SK-N-SH (cell line): ENCODE measurements around the gene MIPOL1.

Experiments
- CHD2 ChIP-seq: fragments of 150-350 bp; IDR thresholded peaks from 2 replicates; pipeline ENCODE4 v1.6.1; 2018; ENCODE audit warnings: low read length; ENCODE audit not compliant: partially characterized antibody
- EZH2phosphoT487 ChIP-seq: fragments of 200-600 bp; sonication (generic); IDR thresholded peaks from 2 replicates; pipeline ENCODE4 v1.6.1; 2017; ENCODE audit warnings: low read depth, mixed run types, mild to moderate bottlenecking, antibody characterized with exemption, moderate library complexity, borderline replicate concordance
- JUND ChIP-seq: IDR thresholded peaks from 2 replicates; pipeline ENCODE4 v1.4.0; 2012
- POLR2AphosphoS5 ChIP-seq: IDR thresholded peaks from 2 replicates; pipeline ENCODE4 v1.6.1; 2012; ENCODE audit warnings: low read depth, low read length
- RCOR1 ChIP-seq: fragments of 150-350 bp; IDR thresholded peaks from 2 replicates; pipeline ENCODE4 v1.6.1; 2017; ENCODE audit warnings: antibody characterized with exemption, low read length
- TAF1 ChIP-seq: IDR thresholded peaks from 2 replicates; pipeline ENCODE4 v1.6.1; 2012; ENCODE audit warnings: low read depth, mild to moderate bottlenecking, low read length, moderate library complexity, borderline replicate concordance
- TCF12 ChIP-seq: IDR thresholded peaks from 2 replicates; pipeline ENCODE4 v1.4.0; 2012
- TEAD4 ChIP-seq: IDR thresholded peaks from 2 replicates; pipeline ENCODE4 v1.4.0; 2012; ENCODE audit warnings: mild to moderate bottlenecking, borderline replicate concordance; ENCODE audit not compliant: insufficient read depth
- YY1 ChIP-seq: IDR thresholded peaks from 2 replicates; pipeline ENCODE4 v1.4.0; 2012; ENCODE audit warnings: low read depth, mild to moderate bottlenecking
- TF ChIP-seq, protein P1 (sequence below): IDR thresholded peaks from 2 replicates; pipeline ENCODE4 v1.4.0; 2012; ENCODE audit warnings: low read depth
- TF ChIP-seq, protein P2 (sequence below): fragments of 200-600 bp; sonication (generic); IDR thresholded peaks from 2 replicates; pipeline ENCODE4 v1.6.1; 2017; ENCODE audit warnings: antibody characterized with exemption, mild to moderate bottlenecking, moderate library complexity
- TF ChIP-seq, protein P3 (sequence below): IDR thresholded peaks from 2 replicates; pipeline ENCODE4 v1.4.0; 2012; ENCODE audit warnings: low read depth, borderline replicate concordance
- TF ChIP-seq, protein P4 (sequence below): IDR thresholded peaks from 2 replicates; pipeline ENCODE4; 2012

DNA sequence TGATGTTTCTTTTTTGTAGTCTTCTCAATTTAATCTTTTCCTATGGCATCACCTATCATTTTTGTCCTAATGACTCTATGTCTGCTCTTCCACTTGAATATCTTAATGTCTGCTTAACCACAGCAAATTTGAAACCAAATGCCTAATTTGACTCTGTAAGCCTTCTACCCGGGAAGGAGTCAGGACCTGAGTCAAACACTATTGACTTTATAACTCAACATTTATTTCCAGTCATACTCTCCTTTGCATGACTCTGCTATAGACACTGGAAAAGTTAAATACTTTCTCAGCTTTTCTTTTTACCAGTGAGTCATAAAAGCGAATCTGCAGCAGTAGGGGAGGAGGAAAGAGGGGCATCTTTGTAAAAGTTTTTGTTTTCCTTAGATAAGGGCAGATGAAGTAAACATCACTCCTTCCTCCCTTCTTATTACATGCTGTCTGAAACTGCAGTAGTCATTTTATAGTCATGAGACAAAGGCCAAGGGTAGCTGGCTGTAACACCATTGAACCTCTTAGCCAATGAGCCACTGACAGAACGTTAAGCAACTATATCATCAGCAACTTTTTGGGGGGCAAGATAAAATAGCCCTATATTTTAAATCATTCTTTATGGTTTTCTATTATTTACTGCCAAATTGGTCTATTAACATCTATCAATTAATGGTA is 179.3 kb downstream of the MIPOL1 start:
- TF ChIP-seq RCOR1 (no peak), POLR2AphosphoS5 (no peak), TEAD4 (no peak), JUND (no peak), EZH2phosphoT487 (no peak), TAF1 (no peak), YY1 (no peak), TCF12 (no peak), CHD2 (no peak)
- TF ChIP-seq, protein P1, sequence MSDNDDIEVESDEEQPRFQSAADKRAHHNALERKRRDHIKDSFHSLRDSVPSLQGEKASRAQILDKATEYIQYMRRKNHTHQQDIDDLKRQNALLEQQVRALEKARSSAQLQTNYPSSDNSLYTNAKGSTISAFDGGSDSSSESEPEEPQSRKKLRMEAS: no peak
- TF ChIP-seq, protein P2, sequence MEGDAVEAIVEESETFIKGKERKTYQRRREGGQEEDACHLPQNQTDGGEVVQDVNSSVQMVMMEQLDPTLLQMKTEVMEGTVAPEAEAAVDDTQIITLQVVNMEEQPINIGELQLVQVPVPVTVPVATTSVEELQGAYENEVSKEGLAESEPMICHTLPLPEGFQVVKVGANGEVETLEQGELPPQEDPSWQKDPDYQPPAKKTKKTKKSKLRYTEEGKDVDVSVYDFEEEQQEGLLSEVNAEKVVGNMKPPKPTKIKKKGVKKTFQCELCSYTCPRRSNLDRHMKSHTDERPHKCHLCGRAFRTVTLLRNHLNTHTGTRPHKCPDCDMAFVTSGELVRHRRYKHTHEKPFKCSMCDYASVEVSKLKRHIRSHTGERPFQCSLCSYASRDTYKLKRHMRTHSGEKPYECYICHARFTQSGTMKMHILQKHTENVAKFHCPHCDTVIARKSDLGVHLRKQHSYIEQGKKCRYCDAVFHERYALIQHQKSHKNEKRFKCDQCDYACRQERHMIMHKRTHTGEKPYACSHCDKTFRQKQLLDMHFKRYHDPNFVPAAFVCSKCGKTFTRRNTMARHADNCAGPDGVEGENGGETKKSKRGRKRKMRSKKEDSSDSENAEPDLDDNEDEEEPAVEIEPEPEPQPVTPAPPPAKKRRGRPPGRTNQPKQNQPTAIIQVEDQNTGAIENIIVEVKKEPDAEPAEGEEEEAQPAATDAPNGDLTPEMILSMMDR: no peak
- TF ChIP-seq, protein P3, sequence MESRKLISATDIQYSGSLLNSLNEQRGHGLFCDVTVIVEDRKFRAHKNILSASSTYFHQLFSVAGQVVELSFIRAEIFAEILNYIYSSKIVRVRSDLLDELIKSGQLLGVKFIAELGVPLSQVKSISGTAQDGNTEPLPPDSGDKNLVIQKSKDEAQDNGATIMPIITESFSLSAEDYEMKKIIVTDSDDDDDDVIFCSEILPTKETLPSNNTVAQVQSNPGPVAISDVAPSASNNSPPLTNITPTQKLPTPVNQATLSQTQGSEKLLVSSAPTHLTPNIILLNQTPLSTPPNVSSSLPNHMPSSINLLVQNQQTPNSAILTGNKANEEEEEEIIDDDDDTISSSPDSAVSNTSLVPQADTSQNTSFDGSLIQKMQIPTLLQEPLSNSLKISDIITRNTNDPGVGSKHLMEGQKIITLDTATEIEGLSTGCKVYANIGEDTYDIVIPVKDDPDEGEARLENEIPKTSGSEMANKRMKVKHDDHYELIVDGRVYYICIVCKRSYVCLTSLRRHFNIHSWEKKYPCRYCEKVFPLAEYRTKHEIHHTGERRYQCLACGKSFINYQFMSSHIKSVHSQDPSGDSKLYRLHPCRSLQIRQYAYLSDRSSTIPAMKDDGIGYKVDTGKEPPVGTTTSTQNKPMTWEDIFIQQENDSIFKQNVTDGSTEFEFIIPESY: no peak
- TF ChIP-seq, protein P4, sequence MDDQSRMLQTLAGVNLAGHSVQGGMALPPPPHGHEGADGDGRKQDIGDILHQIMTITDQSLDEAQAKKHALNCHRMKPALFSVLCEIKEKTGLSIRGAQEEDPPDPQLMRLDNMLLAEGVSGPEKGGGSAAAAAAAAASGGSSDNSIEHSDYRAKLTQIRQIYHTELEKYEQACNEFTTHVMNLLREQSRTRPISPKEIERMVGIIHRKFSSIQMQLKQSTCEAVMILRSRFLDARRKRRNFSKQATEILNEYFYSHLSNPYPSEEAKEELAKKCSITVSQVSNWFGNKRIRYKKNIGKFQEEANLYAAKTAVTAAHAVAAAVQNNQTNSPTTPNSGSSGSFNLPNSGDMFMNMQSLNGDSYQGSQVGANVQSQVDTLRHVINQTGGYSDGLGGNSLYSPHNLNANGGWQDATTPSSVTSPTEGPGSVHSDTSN: no peak
